ENCODE results near the gene C3orf18. TPM values are rescaled to one million over a fixed set of nuclear protein-coding genes. Genes with fewer than 3 reads are reported as not detected.

The C3orf18 gene
- total and polyA plus RNA-seq, 2 experiments from 2014 or later, result 2.4 to 7.7 TPM

DNA sequence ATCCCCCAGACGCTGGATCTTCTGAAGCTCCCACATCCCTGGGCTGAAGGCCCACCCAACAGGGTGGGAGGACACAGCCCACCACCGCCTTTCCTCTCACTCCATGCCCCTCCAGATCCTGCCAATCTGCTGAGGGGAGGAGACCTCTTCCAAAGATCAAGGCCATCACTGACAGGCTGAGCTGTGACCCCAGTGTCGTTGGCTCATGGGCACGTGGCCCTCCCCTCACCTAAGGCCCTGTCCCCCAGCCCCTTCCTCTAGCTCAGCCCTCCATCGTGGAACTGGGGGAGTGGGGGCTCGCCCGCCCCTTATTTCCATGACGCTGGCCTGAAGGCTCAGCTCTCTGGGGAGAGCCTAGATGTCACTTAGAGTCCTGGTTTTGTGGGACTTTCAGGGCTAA lies 10.4 kb downstream of the C3orf18 start:
- Histone ChIP-seq H3K79me2 (replicated peaks; ENCODE audit: insufficient read depth) (no peaks in the 10 kb centered on the region), H3K4me2 (no peak overlapping the region), H3K4me3 (no peak overlapping the region), H3K36me3 (ENCODE audit: insufficient read depth) (no peaks in the 10 kb centered on the region), H3K4me1 (ENCODE audit: insufficient read depth) (no peaks in the 10 kb centered on the region), H3K27ac (ENCODE audit: low read depth) (no peak overlapping the region), H4K20me1 (replicated peaks; ENCODE audit: insufficient read depth) (no peaks in the 10 kb centered on the region), H2AFZ (no peak overlapping the region), H3F3A (replicated peaks; ENCODE audit: low read depth) (no peaks in the 10 kb centered on the region), H3K9me2 (ENCODE audit: insufficient read depth) (no peaks in the 10 kb centered on the region), H3K27me3 (ENCODE audit: insufficient read depth) (no peaks in the 10 kb centered on the region)
- ATAC-seq (no peak), DNase-seq (ENCODE audit: low spot score) (no peak)
- TF ChIP-seq EZH2phosphoT487 (IDR thresholded peaks at IDR 0.05; ENCODE audit: unreplicated experiment), result no peak
- no peak for TF ChIP-seq STAT1 (IDR thresholded peaks at IDR 0.05; ENCODE audit: unreplicated experiment)
- no peak for TF ChIP-seq ZNF331 (CRISPR knock-in tag; IDR thresholded peaks at IDR 0.05; ENCODE audit: low read depth)
- no peak for TF ChIP-seq NANOG (IDR thresholded peaks at IDR 0.05; ENCODE audit: borderline replicate concordance)
- TF ChIP-seq, protein P1, sequence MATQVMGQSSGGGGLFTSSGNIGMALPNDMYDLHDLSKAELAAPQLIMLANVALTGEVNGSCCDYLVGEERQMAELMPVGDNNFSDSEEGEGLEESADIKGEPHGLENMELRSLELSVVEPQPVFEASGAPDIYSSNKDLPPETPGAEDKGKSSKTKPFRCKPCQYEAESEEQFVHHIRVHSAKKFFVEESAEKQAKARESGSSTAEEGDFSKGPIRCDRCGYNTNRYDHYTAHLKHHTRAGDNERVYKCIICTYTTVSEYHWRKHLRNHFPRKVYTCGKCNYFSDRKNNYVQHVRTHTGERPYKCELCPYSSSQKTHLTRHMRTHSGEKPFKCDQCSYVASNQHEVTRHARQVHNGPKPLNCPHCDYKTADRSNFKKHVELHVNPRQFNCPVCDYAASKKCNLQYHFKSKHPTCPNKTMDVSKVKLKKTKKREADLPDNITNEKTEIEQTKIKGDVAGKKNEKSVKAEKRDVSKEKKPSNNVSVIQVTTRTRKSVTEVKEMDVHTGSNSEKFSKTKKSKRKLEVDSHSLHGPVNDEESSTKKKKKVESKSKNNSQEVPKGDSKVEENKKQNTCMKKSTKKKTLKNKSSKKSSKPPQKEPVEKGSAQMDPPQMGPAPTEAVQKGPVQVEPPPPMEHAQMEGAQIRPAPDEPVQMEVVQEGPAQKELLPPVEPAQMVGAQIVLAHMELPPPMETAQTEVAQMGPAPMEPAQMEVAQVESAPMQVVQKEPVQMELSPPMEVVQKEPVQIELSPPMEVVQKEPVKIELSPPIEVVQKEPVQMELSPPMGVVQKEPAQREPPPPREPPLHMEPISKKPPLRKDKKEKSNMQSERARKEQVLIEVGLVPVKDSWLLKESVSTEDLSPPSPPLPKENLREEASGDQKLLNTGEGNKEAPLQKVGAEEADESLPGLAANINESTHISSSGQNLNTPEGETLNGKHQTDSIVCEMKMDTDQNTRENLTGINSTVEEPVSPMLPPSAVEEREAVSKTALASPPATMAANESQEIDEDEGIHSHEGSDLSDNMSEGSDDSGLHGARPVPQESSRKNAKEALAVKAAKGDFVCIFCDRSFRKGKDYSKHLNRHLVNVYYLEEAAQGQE (IDR thresholded peaks at IDR 0.05; ENCODE audit: unreplicated experiment), result no peak
- TF ChIP-seq, protein P2, sequence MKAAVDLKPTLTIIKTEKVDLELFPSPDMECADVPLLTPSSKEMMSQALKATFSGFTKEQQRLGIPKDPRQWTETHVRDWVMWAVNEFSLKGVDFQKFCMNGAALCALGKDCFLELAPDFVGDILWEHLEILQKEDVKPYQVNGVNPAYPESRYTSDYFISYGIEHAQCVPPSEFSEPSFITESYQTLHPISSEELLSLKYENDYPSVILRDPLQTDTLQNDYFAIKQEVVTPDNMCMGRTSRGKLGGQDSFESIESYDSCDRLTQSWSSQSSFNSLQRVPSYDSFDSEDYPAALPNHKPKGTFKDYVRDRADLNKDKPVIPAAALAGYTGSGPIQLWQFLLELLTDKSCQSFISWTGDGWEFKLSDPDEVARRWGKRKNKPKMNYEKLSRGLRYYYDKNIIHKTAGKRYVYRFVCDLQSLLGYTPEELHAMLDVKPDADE (IDR thresholded peaks at IDR 0.05), result no peak
- no peak overlapping the region for H3K27ac Mint-ChIP-seq
- peaks cover 4% of the 10 kb centered on the region; the same call in 1 of the 3 replicates for H3K4me1 Mint-ChIP-seq
- peaks cover 12% of the 10 kb centered on the region for H3K27me3 Mint-ChIP-seq (ENCODE audit: insufficient read depth, low read depth, poor library complexity)
- no peaks in the 10 kb centered on the region; the same call in 2 of the 3 replicates for H3K9me3 Mint-ChIP-seq
- no peak overlapping the region for H3K4me3 Mint-ChIP-seq
- H3K36me3 Mint-ChIP-seq (ENCODE audit: low read depth), result no peaks in the 10 kb centered on the region

DNA sequence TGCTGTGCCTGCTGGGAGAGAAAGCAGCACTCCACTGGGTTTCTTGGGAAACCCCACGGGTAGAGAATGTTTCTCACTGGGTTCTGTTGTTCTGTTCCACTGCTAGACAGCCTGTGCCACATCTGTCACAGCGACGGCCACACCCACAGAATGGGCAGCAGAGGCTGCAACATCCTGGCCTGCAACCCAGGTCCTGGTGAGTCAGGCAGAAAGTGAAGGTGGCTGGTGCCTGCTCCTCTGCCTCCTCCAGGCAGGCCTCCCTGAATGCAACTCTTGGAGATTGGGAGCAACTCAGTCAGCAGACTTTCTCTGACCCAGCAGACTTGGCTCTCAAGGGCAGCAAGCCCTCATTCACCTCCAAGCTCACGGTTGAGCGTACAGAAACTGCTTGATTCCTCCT lies 13.0 kb downstream of the C3orf18 start:
- Mint-ChIP-seq H3K4me3 (no peak overlapping the region), H3K27ac (no peak overlapping the region), H3K27me3 (ENCODE audit: insufficient read depth, low read depth, poor library complexity) (peaks cover 15% of the 10 kb centered on the region), H3K4me1 (peaks cover 2% of the 10 kb centered on the region; the same call in 1 of the 3 replicates), H3K36me3 (ENCODE audit: low read depth) (no peaks in the 10 kb centered on the region), H3K9me3 (no peaks in the 10 kb centered on the region)
- Histone ChIP-seq H3K9me2 (ENCODE audit: insufficient read depth) (no peaks in the 10 kb centered on the region), H3K79me2 (replicated peaks; ENCODE audit: insufficient read depth) (no peaks in the 10 kb centered on the region), H3K27me3 (ENCODE audit: insufficient read depth) (no peaks in the 10 kb centered on the region), H3F3A (replicated peaks; ENCODE audit: low read depth) (no peaks in the 10 kb centered on the region), H2AFZ (no peak overlapping the region), H3K4me3 (no peak overlapping the region), H3K4me2 (no peak overlapping the region), H4K20me1 (replicated peaks; ENCODE audit: insufficient read depth) (no peaks in the 10 kb centered on the region), H3K27ac (ENCODE audit: low read depth) (no peak overlapping the region), H3K36me3 (ENCODE audit: insufficient read depth) (no peaks in the 10 kb centered on the region), H3K4me1 (ENCODE audit: insufficient read depth) (no peaks in the 10 kb centered on the region; the same call in 1 of the 2 replicates)
- DNase-seq (ENCODE audit: low spot score) (no peak), ATAC-seq (no peak)
- TF ChIP-seq EZH2phosphoT487 (IDR thresholded peaks at IDR 0.05; ENCODE audit: unreplicated experiment) (no peak), ZNF331 (CRISPR knock-in tag; IDR thresholded peaks at IDR 0.05; ENCODE audit: low read depth) (no peak)
- TF ChIP-seq, protein P3, sequence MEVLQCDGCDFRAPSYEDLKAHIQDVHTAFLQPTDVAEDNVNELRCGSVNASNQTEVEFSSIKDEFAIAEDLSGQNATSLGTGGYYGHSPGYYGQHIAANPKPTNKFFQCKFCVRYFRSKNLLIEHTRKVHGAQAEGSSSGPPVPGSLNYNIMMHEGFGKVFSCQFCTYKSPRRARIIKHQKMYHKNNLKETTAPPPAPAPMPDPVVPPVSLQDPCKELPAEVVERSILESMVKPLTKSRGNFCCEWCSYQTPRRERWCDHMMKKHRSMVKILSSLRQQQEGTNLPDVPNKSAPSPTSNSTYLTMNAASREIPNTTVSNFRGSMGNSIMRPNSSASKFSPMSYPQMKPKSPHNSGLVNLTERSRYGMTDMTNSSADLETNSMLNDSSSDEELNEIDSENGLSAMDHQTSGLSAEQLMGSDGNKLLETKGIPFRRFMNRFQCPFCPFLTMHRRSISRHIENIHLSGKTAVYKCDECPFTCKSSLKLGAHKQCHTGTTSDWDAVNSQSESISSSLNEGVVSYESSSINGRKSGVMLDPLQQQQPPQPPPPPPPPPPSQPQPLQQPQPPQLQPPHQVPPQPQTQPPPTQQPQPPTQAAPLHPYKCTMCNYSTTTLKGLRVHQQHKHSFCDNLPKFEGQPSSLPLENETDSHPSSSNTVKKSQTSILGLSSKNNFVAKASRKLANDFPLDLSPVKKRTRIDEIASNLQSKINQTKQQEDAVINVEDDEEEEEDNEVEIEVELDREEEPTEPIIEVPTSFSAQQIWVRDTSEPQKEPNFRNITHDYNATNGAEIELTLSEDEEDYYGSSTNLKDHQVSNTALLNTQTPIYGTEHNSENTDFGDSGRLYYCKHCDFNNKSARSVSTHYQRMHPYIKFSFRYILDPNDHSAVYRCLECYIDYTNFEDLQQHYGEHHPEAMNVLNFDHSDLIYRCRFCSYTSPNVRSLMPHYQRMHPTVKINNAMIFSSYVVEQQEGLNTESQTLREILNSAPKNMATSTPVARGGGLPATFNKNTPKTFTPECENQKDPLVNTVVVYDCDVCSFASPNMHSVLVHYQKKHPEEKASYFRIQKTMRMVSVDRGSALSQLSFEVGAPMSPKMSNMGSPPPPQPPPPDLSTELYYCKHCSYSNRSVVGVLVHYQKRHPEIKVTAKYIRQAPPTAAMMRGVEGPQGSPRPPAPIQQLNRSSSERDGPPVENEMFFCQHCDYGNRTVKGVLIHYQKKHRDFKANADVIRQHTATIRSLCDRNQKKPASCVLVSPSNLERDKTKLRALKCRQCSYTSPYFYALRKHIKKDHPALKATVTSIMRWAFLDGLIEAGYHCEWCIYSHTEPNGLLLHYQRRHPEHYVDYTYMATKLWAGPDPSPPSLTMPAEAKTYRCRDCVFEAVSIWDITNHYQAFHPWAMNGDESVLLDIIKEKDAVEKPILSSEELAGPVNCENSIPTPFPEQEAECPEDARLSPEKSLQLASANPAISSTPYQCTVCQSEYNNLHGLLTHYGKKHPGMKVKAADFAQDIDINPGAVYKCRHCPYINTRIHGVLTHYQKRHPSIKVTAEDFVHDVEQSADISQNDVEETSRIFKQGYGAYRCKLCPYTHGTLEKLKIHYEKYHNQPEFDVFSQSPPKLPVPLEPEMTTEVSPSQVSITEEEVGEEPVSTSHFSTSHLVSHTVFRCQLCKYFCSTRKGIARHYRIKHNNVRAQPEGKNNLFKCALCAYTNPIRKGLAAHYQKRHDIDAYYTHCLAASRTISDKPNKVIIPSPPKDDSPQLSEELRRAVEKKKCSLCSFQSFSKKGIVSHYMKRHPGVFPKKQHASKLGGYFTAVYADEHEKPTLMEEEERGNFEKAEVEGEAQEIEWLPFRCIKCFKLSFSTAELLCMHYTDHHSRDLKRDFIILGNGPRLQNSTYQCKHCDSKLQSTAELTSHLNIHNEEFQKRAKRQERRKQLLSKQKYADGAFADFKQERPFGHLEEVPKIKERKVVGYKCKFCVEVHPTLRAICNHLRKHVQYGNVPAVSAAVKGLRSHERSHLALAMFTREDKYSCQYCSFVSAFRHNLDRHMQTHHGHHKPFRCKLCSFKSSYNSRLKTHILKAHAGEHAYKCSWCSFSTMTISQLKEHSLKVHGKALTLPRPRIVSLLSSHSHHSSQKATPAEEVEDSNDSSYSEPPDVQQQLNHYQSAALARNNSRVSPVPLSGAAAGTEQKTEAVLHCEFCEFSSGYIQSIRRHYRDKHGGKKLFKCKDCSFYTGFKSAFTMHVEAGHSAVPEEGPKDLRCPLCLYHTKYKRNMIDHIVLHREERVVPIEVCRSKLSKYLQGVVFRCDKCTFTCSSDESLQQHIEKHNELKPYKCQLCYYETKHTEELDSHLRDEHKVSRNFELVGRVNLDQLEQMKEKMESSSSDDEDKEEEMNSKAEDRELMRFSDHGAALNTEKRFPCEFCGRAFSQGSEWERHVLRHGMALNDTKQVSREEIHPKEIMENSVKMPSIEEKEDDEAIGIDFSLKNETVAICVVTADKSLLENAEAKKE (CRISPR knock-in tag; IDR thresholded peaks at IDR 0.05), result no peak
- TF ChIP-seq, protein P2 (IDR thresholded peaks at IDR 0.05), result no peak

Measured in GM23338 (cell line).